Measurements from ENCODE around the gene NPRL2. TPM values are rescaled to one million over a fixed set of nuclear protein-coding genes. Genes with fewer than 3 reads are reported as not detected.
A peak's percentile ranks its signal among the peaks of the same experiment; 100 is the strongest.

Gene NPRL2
- total and polyA plus RNA-seq, 9 of the 15 experiments (the other 6 are each of a cell fraction or from before 2014, with no cell fraction given): 17.4 to 40.4 (median 24.4) TPM

- TF ChIP-seq CGGBP1 (CRISPR knock-in tag; IDR thresholded peaks at IDR 0.05) (no peak), SMAD3 (CRISPR knock-in tag; conservative IDR thresholded peaks at IDR 0.05) (no peak), IRF9 (tag; IDR thresholded peaks at IDR 0.05) (no peak), ZBTB8A (IDR thresholded peaks at IDR 0.05; ENCODE audit: partially characterized antibody) (no peak), ARID4B (CRISPR knock-in tag; IDR thresholded peaks at IDR 0.05) (no peak), ETV1 (tag; conservative IDR thresholded peaks at IDR 0.05; ENCODE audit: low read depth) (0 out of 2 replicates have a peak, but pooled peaks have one; percentile 21), DDX20 (tag; IDR thresholded peaks at IDR 0.05; ENCODE audit: low read depth) (no peak), ELF2 (CRISPR knock-in tag; IDR thresholded peaks at IDR 0.05) (no peak), TAF9B (IDR thresholded peaks at IDR 0.05; ENCODE audit: partially characterized antibody) (no peak)
- TF ChIP-seq, protein P1, sequence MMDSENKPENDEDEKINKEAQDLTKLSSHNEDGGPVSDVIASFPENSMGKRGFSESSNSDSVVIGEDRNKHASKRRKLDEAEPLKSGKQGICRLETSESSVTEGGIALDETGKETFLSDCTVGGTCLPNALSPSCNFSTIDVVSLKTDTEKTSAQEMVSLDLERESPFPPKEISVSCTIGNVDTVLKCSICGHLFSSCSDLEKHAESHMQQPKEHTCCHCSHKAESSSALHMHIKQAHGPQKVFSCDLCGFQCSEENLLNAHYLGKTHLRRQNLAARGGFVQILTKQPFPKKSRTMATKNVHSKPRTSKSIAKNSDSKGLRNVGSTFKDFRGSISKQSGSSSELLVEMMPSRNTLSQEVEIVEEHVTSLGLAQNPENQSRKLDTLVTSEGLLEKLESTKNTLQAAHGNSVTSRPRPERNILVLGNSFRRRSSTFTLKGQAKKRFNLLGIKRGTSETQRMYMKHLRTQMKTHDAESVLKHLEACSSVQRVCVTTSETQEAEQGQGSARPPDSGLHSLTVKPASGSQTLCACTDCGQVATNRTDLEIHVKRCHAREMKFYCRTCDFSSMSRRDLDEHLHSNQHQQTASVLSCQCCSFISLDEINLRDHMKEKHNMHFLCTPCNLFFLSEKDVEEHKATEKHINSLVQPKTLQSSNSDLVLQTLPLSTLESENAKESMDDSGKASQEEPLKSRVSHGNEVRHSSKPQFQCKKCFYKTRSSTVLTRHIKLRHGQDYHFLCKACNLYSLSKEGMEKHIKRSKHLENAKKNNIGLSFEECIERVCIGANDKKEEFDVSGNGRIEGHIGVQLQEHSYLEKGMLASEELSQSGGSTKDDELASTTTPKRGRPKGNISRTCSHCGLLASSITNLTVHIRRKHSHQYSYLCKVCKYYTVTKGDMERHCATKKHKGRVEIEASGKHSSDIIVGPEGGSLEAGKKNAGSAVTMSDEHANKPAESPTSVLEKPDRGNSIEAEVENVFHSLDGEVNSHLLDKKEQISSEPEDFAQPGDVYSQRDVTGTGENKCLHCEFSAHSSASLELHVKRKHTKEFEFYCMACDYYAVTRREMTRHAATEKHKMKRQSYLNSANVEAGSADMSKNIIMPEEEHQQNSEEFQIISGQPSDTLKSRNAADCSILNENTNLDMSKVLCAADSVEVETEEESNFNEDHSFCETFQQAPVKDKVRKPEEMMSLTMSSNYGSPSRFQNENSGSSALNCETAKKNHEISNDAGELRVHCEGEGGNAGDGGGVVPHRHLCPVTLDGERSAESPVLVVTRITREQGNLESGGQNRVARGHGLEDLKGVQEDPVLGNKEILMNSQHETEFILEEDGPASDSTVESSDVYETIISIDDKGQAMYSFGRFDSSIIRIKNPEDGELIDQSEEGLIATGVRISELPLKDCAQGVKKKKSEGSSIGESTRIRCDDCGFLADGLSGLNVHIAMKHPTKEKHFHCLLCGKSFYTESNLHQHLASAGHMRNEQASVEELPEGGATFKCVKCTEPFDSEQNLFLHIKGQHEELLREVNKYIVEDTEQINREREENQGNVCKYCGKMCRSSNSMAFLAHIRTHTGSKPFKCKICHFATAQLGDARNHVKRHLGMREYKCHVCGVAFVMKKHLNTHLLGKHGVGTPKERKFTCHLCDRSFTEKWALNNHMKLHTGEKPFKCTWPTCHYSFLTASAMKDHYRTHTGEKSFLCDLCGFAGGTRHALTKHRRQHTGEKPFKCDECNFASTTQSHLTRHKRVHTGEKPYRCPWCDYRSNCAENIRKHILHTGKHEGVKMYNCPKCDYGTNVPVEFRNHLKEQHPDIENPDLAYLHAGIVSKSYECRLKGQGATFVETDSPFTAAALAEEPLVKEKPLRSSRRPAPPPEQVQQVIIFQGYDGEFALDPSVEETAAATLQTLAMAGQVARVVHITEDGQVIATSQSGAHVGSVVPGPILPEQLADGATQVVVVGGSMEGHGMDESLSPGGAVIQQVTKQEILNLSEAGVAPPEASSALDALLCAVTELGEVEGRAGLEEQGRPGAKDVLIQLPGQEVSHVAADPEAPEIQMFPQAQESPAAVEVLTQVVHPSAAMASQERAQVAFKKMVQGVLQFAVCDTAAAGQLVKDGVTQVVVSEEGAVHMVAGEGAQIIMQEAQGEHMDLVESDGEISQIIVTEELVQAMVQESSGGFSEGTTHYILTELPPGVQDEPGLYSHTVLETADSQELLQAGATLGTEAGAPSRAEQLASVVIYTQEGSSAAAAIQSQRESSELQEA (IDR thresholded peaks at IDR 0.05; ENCODE audit: low read depth): no peak
- TF ChIP-seq, protein P2, sequence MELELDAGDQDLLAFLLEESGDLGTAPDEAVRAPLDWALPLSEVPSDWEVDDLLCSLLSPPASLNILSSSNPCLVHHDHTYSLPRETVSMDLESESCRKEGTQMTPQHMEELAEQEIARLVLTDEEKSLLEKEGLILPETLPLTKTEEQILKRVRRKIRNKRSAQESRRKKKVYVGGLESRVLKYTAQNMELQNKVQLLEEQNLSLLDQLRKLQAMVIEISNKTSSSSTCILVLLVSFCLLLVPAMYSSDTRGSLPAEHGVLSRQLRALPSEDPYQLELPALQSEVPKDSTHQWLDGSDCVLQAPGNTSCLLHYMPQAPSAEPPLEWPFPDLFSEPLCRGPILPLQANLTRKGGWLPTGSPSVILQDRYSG (tag; conservative IDR thresholded peaks at IDR 0.05; ENCODE audit: low read depth): no peak
Measured at GRCh38 chr3:50297896-50298725, 52.5 kb downstream of the NPRL2 start (continued).

Data from K562 (cell line).